Measurements from ENCODE around the gene CDH4.
A peak's percentile ranks its signal among the peaks of the same experiment; 100 is the strongest.

The CDH4 gene

GRCh38 chr20:61378694-61379355 is 126.8 kb downstream of the CDH4 start:
- Histone ChIP-seq H3K36me3 (ENCODE audit: insufficient read depth, low read length) (no peaks in the 10 kb centered on the region), H3K4me1 (ENCODE audit: control insufficient read depth, insufficient read depth, low read length) (no peaks in the 10 kb centered on the region), H3K9me3 (replicated peaks; ENCODE audit: low read length) (no peaks in the 10 kb centered on the region), H3K4me3 (ENCODE audit: low read length) (no peak overlapping the region), H3K27me3 (ENCODE audit: control insufficient read depth, insufficient read depth, low read length) (no peaks in the 10 kb centered on the region), H3K4me2 (ENCODE audit: low read length) (no peak overlapping the region), H3K9ac (ENCODE audit: low read depth, low read length) (no peak overlapping the region)

GRCh38 chr20:61379898-61380544 is 128.0 kb downstream of the CDH4 start:
- H3K4me1 ChIP-seq (ENCODE audit: control insufficient read depth, insufficient read depth, low read length), result peaks cover under 1% of the 10 kb centered on the region
- no peak overlapping the region for H3K4me2 ChIP-seq (ENCODE audit: low read length)
- H3K4me3 ChIP-seq (ENCODE audit: low read length), result no peak overlapping the region
- H3K9me3 ChIP-seq (replicated peaks; ENCODE audit: low read length), result no peaks in the 10 kb centered on the region
- H3K9ac ChIP-seq (ENCODE audit: low read depth, low read length), result no peak overlapping the region
- no peaks in the 10 kb centered on the region for H3K27me3 ChIP-seq (ENCODE audit: control insufficient read depth, insufficient read depth, low read length)
- H3K36me3 ChIP-seq (ENCODE audit: insufficient read depth, low read length), result no peaks in the 10 kb centered on the region

- H3K4me3 ChIP-seq (ENCODE audit: low read length), result no peak overlapping the region
- no peaks in the 10 kb centered on the region for H3K27me3 ChIP-seq (ENCODE audit: control insufficient read depth, insufficient read depth, low read length)
- H3K4me2 ChIP-seq (ENCODE audit: low read length), result no peak overlapping the region
- H3K4me1 ChIP-seq (ENCODE audit: control insufficient read depth, insufficient read depth, low read length), result peaks cover 6% of the 10 kb centered on the region
- H3K9ac ChIP-seq (ENCODE audit: low read depth, low read length), result no peak overlapping the region
- H3K9me3 ChIP-seq (replicated peaks; ENCODE audit: low read length), result no peaks in the 10 kb centered on the region
- no peaks in the 10 kb centered on the region for H3K36me3 ChIP-seq (ENCODE audit: insufficient read depth, low read length)
Measured at GRCh38 chr20:61380545-61380915, 128.5 kb downstream of the CDH4 start.

GRCh38 chr20:61382194-61382593 is 130.1 kb downstream of the CDH4 start:
- Histone ChIP-seq H3K4me3 (ENCODE audit: low read length) (no peak overlapping the region), H3K9me3 (replicated peaks; ENCODE audit: low read length) (no peaks in the 10 kb centered on the region), H3K36me3 (ENCODE audit: insufficient read depth, low read length) (peaks cover 5% of the 10 kb centered on the region), H3K4me1 (ENCODE audit: control insufficient read depth, insufficient read depth, low read length) (peaks cover 10% of the 10 kb centered on the region), H3K9ac (ENCODE audit: low read depth, low read length) (no peak overlapping the region), H3K27me3 (ENCODE audit: control insufficient read depth, insufficient read depth, low read length) (no peaks in the 10 kb centered on the region), H3K4me2 (ENCODE audit: low read length) (no peak overlapping the region)

- Histone ChIP-seq H3K4me2 (ENCODE audit: low read length) (peak overlapping the region; percentile 36), H3K27me3 (ENCODE audit: control insufficient read depth, insufficient read depth, low read length) (no peaks in the 10 kb centered on the region), H3K36me3 (ENCODE audit: insufficient read depth, low read length) (peaks cover 5% of the 10 kb centered on the region), H3K9me3 (replicated peaks; ENCODE audit: low read length) (no peaks in the 10 kb centered on the region), H3K4me1 (ENCODE audit: control insufficient read depth, insufficient read depth, low read length) (peaks cover 17% of the 10 kb centered on the region), H3K9ac (ENCODE audit: low read depth, low read length) (no peak overlapping the region), H3K4me3 (ENCODE audit: low read length) (no peak overlapping the region)
Measured at GRCh38 chr20:61385296-61385695, 133.2 kb downstream of the CDH4 start.

- H3K4me3 ChIP-seq (ENCODE audit: low read length), result no peak overlapping the region
- peaks cover 5% of the 10 kb centered on the region for H3K36me3 ChIP-seq (ENCODE audit: insufficient read depth, low read length)
- H3K4me1 ChIP-seq (ENCODE audit: control insufficient read depth, insufficient read depth, low read length), result peaks cover 17% of the 10 kb centered on the region
- no peaks in the 10 kb centered on the region for H3K9me3 ChIP-seq (replicated peaks; ENCODE audit: low read length)
- no peaks in the 10 kb centered on the region for H3K27me3 ChIP-seq (ENCODE audit: control insufficient read depth, insufficient read depth, low read length)
- H3K4me2 ChIP-seq (ENCODE audit: low read length), result peak overlapping the region; percentile 36
- H3K9ac ChIP-seq (ENCODE audit: low read depth, low read length), result no peak overlapping the region
Measured at GRCh38 chr20:61385731-61386130, 133.7 kb downstream of the CDH4 start.

GRCh38 chr20:61387204-61387953 is 135.3 kb downstream of the CDH4 start:
- Histone ChIP-seq H3K4me1 (ENCODE audit: control insufficient read depth, insufficient read depth, low read length) (peaks cover 27% of the 10 kb centered on the region), H3K9ac (ENCODE audit: low read depth, low read length) (peak overlapping the region; percentile 8), H3K9me3 (replicated peaks; ENCODE audit: low read length) (no peaks in the 10 kb centered on the region), H3K27me3 (ENCODE audit: control insufficient read depth, insufficient read depth, low read length) (no peaks in the 10 kb centered on the region), H3K4me3 (ENCODE audit: low read length) (no peak overlapping the region), H3K4me2 (ENCODE audit: low read length) (peak overlapping the region; percentile 54), H3K36me3 (ENCODE audit: insufficient read depth, low read length) (peaks cover 5% of the 10 kb centered on the region)

- peak overlapping the region; percentile 39 for H3K4me2 ChIP-seq (ENCODE audit: low read length)
Measured at GRCh38 chr20:61387954-61388348, 135.9 kb downstream of the CDH4 start.

GRCh38 chr20:61389077-61389476 is 137.0 kb downstream of the CDH4 start:
- Histone ChIP-seq H3K9me3 (replicated peaks; ENCODE audit: low read length) (no peaks in the 10 kb centered on the region), H3K4me3 (ENCODE audit: low read length) (no peak overlapping the region), H3K9ac (ENCODE audit: low read depth, low read length) (no peak overlapping the region), H3K27me3 (ENCODE audit: control insufficient read depth, insufficient read depth, low read length) (no peaks in the 10 kb centered on the region), H3K36me3 (ENCODE audit: insufficient read depth, low read length) (peaks cover 5% of the 10 kb centered on the region), H3K4me2 (ENCODE audit: low read length) (no peak overlapping the region), H3K4me1 (ENCODE audit: control insufficient read depth, insufficient read depth, low read length) (peaks cover 27% of the 10 kb centered on the region)

More at GRCh38 chr20:61387954-61388348, 135.9 kb downstream of the CDH4 start:
- H3K4me1 ChIP-seq (ENCODE audit: control insufficient read depth, insufficient read depth, low read length), result peaks cover 27% of the 10 kb centered on the region
- no peaks in the 10 kb centered on the region for H3K9me3 ChIP-seq (replicated peaks; ENCODE audit: low read length)
- no peak overlapping the region for H3K9ac ChIP-seq (ENCODE audit: low read depth, low read length)
- peaks cover 5% of the 10 kb centered on the region for H3K36me3 ChIP-seq (ENCODE audit: insufficient read depth, low read length)
- H3K4me3 ChIP-seq (ENCODE audit: low read length), result no peak overlapping the region
- no peaks in the 10 kb centered on the region for H3K27me3 ChIP-seq (ENCODE audit: control insufficient read depth, insufficient read depth, low read length)

- H3K4me1 ChIP-seq (ENCODE audit: control insufficient read depth, insufficient read depth, low read length), result peaks cover 18% of the 10 kb centered on the region
- H3K9ac ChIP-seq (ENCODE audit: low read depth, low read length), result no peak overlapping the region
- no peak overlapping the region for H3K4me3 ChIP-seq (ENCODE audit: low read length)
- peaks cover 3% of the 10 kb centered on the region for H3K36me3 ChIP-seq (ENCODE audit: insufficient read depth, low read length)
- H3K4me2 ChIP-seq (ENCODE audit: low read length), result no peak overlapping the region
- H3K9me3 ChIP-seq (replicated peaks; ENCODE audit: low read length), result no peaks in the 10 kb centered on the region
- no peaks in the 10 kb centered on the region for H3K27me3 ChIP-seq (ENCODE audit: control insufficient read depth, insufficient read depth, low read length)
Measured at GRCh38 chr20:61391185-61391584, 139.1 kb downstream of the CDH4 start.

GRCh38 chr20:61391812-61392520 is 139.9 kb downstream of the CDH4 start:
- Histone ChIP-seq H3K36me3 (ENCODE audit: insufficient read depth, low read length) (no peaks in the 10 kb centered on the region), H3K4me1 (ENCODE audit: control insufficient read depth, insufficient read depth, low read length) (peaks cover 18% of the 10 kb centered on the region), H3K9ac (ENCODE audit: low read depth, low read length) (no peak overlapping the region), H3K4me2 (ENCODE audit: low read length) (no peak overlapping the region), H3K9me3 (replicated peaks; ENCODE audit: low read length) (no peaks in the 10 kb centered on the region), H3K4me3 (ENCODE audit: low read length) (no peak overlapping the region), H3K27me3 (ENCODE audit: control insufficient read depth, insufficient read depth, low read length) (no peaks in the 10 kb centered on the region)
